GM18520 (cell line): Measurements from ENCODE around the gene NPSR1.
"Not testable (repeated sequence)": the region's sequence is repeated elsewhere in the genome, so short reads cannot be mapped to it uniquely, and the experiment has no call there.

ENCODE experiments used
- ATAC-seq: cut with Tn5 transposase; IDR thresholded peaks from one replicate; pipeline ENCODE4 v1.9.1; 2021; ENCODE audit not compliant: unreplicated experiment

Gene NPSR1

DNA sequence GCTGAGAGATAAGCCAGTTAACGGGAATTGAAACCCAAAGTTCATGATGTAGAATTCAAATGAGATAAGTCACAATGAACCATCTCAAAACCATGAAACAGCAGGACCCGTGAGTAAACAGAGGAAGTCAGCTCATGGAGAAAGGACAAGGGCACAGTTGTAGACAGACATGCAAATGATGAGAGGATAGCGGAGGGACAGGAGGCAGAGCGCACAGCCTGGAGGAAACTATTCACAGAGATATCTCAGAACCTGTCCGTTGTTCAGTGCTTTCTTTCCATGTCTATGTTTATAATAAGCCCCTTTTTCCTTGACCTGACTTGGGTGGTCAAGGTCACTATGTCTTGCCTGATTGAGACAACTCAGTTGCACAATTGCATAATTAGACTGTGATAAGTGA is 208.2 kb downstream of the NPSR1 start:
- ATAC-seq: not testable (repeated sequence)

DNA sequence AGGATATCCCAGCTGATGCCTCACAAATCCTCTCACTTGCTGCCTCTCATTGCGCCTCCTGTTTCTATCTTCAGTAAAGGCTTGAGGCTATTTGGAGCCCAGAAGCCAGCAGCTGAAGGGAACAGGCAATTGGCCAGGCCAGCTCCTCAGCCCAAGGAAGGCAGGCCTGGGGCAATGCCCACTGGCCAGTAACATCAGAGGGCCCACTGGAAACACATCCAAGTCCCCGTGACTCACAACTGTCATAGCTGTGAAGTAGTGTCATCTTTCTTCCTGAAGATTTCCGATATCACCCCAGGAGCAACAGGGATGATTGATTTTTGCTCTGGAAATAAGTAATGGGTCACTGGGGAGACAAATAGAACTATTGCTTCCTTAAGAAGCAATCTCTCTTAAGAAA is 209.3 kb downstream of the NPSR1 start:
- ATAC-seq: not testable (repeated sequence)

DNA sequence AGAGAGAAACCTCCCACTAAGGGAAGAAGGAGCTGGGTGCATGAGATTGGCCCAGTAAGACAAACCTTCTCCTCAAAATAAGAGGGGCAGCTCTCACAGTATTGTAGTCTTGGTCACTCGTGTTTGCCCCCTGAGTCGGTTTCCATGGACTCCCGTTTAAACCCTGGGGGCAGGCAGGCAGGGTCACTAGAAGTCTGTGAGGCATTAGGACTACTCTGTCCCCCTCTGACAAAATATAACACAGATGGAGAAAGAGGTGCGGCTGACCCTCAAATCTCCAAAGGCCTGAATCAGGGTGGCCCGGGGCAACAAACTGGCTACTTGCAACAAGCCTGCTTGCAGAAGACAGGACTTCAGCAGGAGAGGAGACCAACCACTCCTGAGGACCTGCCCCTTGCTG is 210.6 kb downstream of the NPSR1 start:
- ATAC-seq: not testable (repeated sequence)

DNA sequence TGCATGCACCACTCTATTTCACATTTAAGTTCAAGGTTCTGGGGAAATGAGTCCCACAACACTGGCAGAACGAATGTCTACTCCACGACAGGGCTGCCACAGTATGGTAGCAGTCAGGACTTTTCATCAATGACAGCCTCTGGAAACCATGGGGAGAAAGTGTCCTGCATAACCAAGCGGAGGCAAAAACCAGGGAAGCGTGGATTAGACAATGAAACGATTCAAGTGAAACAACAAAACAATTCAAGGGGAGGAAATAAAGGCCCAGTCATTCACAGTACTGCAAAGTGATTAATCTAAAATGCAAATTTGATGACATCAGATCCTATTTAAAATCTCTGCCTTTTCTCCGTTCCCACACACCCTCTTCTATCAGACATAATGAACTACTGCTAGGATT is 211.0 kb downstream of the NPSR1 start:
- ATAC-seq: no peak

DNA sequence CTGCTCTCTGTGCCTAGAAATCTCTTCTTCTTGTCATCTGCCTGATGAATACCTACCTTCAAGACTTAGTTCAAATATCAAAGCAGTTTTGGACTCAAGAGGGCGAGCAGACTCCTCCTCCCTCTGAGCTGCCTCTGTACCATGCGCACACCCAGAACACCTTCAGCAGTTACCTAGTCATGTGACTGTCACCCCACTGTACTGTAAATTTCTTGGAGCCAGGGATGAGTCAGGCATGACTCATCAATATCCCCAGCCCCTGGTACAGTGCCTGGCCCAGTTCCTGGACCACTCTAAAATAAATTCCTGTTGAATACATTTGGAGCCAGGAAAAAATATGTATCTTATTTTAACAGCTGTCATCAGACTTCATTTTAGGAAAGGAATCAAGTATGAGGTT is 212.0 kb downstream of the NPSR1 start:
- not testable (repeated sequence) for ATAC-seq

DNA sequence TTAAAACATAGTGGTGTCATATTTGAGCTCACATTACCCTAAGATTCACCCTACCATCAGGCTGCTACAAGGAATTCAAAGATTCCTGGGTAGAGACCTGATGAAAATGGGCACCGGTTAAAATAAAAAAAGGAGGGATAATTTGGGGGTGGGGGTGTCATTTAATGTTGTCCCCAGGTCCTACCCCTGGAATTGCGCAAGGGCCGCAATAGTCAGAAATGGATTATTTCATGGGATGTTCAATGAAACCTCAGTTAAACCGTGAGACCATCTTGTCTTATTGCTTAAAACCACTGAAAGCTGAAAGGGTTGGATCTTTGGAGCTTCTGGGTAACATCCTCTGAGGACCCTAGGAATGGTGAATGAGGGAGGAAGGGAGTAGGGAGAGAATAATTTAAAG is 216.3 kb downstream of the NPSR1 start:
- ATAC-seq: not testable (repeated sequence)

DNA sequence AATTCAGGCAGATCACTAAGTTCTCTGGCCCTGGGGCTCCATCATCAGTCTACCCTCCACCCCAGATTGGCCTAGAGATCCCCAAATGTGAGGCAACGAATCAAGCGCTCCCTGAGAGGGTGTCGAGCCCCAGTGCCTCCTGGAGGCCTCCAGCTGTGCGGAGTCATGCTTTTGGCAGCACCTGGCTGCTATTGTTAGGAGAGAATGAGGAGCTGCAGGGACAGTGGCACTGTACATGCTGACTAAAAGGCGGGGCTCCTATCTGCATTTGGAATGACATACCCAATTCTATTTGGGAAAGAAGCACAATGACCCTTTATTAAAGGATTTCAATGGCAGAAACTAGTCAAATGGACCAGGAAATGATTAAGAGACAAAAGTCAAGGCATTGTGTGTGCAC is 217.5 kb downstream of the NPSR1 start:
- ATAC-seq: no peak

DNA sequence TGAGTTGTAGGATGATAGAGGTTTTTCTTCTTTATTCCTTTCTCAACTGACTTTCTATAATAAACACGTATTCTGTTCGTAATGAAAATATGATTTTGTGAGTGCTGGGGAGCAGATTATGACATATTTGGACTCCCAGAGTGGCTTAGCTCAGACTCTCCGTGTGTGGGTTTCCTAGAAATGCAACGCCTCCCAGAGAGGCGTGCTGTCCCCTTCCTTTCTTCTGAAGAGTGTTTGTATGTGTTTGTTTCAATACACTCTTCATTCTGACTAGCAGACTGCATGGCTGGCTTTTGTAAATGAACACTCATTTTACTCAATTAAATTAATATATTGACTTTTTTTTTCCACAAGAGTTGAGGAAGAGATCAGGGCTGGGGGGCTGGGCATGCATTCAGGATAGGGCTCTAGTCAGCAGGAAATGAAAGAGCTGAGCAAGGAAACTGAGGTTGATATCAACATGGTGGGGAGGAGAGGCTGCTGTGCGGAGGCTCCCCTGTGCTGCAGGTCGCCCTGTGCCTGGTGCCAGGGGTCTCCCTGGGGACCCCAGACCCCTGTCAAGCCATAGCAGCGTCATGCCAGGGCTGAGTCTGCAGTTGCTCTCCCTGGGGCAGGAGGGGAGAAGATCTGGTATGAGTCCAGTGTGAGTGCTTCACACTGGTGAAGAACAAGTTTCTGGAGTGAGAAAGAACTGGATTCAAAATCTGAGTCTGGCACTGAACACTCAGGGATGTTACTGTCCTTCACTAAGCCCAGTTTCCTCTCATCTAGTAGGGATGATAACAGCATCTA is 221.1 kb downstream of the NPSR1 start:
- not testable (repeated sequence) for ATAC-seq

DNA sequence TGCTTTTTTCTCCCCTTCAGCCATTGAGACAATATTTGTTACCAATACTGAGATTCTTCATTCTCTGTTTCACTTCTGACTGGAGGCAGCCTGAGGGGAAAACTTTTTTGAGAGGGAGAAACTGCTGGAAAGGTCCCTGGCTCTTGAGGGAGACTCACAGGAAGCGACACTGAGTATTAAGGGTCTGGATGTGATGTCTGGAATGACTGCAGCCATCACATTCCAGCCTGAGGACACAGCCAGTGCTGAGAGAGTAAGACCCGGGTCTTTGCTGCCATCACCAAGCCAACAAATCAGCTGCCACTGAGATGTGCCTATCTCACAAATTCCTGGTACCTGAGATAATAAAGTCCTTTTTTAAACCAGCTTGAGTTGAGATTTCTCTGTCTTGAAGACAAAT is 221.9 kb downstream of the NPSR1 start:
- no peak for ATAC-seq

DNA sequence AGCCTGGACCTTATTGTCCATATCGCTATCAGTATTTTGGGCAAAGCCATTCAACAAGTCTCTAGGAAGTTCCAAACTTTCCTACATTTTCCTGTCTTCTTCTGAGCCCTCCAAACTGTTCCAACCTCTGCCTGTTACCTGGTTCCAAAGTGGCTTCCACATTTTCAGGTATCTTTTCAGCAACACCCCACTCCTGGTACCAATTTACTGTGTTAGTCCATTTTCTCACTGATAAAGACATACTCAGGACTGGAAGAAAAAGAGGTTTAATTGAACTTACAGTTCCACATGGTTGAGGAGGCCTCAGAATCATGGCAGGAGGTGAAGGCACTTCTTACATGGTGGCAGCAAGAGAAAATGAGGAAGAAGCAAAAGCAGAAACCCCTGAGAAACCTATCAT is 225.8 kb downstream of the NPSR1 start:
- not testable (repeated sequence) for ATAC-seq

DNA sequence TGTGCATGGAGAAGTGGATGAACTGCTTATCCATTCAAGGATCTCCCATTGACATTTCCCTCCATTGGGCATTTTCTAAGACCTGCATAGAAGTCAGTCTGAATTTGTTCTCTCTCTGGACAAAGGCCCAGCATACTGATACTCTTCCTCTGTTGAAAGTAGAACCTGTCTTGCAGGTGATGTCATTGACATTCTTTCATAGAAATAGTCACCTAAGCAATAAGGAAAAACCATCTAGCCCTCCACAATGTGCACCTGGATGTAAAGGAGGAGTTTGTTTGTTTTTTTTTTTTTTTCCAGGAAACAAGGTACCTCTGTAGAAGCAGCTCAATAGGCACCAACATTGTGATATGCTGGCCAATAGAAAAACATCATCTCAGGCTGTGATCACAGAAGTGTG is 228.8 kb downstream of the NPSR1 start:
- ATAC-seq: no peak

DNA sequence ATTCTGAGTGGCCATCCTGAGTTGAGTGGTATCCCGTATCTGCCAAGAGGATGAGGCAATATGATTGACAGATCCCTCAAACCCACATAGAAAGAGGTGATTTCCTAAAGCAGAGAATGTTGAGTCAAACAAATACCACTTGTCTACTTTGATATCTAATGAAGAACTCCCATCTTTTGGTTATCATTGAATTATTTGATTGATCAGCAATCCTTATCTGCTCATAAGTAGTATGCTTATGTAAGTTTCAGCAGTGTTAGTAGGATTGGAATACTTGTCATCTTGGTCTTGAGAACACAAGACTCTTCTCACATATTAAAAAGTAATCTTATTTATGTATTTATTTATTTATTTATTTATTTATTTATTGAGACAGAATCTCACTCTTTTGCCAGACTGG is 231.9 kb downstream of the NPSR1 start:
- no peak for ATAC-seq

DNA sequence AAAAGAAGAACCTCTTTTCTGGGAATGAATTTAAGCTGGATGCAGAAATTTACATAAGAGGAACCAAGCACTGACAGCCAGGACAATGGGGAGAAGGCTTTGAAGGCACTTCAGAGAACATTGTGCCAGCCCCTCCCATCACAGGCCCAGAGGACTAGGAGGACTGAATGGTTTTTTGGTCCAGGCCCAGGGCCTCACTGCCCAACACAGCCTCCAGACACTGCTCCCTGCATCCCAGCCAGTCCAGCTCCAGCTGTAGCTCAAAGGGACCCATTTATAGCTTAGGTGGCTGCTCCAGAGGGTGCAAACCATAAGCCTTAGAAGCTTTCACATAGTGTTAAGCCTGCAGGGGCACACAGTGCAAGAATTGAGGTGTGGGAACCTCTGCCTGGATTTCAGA is 237.2 kb downstream of the NPSR1 start:
- ATAC-seq: no peak
